Measurements from ENCODE around the gene OR8H1.

Gene OR8H1, protein sequence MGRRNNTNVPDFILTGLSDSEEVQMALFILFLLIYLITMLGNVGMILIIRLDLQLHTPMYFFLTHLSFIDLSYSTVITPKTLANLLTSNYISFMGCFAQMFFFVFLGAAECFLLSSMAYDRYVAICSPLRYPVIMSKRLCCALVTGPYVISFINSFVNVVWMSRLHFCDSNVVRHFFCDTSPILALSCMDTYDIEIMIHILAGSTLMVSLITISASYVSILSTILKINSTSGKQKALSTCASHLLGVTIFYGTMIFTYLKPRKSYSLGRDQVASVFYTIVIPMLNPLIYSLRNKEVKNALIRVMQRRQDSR

GRCh38 chr11:56292154-56292553 is at the start of gene OR8H1:
TSS of gene OR8H1 (minus strand) at chr11:56292254. CDS start at chr11:56291062, 1,192 bp downstream.
- DNase-seq = no peak

DNA sequence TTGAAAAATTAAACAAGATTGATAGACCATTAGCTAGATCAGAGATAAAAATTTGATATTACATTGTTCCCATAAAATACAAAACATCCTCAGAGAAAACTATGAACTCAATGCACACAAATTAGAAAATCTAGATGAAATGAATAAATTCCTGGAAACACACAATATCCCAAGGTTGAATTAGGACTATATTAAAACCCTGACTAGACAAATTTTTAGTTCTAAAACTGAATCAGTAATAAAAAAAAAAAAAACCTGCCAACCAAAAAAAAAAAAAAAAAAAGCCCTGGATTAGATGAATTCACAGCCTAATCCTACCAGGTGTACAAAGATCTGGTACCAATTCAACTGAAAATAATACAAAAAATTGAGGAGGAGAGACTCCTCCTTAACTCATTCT is 48.2 kb upstream of the OR8H1 start:
- no peak for DNase-seq

GRCh38 chr11:56333156-56333555 is 41.1 kb upstream of the OR8H1 start:
- no peak for DNase-seq

GRCh38 chr11:56331861-56332491 is 39.9 kb upstream of the OR8H1 start:
- no peak for DNase-seq

DNA sequence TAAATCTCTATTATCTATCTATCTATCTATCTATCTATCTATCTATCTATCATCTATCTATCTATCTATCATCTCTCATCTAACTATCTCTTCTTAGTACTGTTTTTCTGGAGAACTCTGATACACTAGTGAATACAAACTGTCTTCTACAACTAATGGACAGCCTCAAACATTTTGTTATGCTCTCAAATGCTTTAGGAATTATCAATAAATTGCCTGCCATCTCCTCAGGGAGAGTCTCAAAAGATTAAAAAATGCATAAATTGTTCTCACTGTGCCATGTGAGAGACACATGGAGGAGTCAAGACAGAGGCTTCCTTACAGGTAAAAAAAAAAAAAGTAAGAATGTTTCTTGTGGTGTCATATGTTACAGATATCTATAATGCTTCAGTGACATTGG is 22.8 kb upstream of the OR8H1 start, which contains the start of gene OR8K3:
OR8K3 (plus strand) TSS at position 301 of the 400 bp plus-strand sequence. CDS start 3,163 bp downstream, outside the sequence.
- no peak for DNase-seq

DNA sequence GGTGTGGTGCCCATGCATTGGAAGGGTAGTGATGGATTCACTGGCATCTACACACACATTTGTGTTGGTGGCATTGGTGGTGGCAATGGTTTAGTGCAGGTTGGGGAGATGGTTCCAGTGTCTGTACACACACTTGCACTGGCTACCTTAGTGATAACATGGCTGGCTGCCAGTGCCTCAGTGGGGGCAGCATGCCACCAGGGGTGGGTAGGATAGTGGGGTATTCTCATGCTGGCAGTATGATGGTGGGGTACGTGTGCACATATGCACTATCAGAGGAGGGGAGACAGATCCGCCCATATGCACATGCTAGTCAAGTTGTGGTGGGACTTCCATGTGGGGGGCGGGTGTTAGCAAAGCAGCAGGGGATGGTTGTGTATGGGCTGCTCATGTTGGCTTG is 15.8 kb upstream of the OR8H1 start:
- DNase-seq = no peak

GRCh38 chr11:56296898-56297297 is 4.8 kb upstream of the OR8H1 start:
- DNase-seq = no peak

- DNase-seq = no peak
Observed at GRCh38 chr11:56273854-56274253, 18.2 kb downstream of the OR8H1 start, which contains the start of gene OR5T1. TSS of gene OR5T1 (plus strand) at chr11:56274154. CDS start at chr11:56275639, 1,485 bp downstream.

DNA sequence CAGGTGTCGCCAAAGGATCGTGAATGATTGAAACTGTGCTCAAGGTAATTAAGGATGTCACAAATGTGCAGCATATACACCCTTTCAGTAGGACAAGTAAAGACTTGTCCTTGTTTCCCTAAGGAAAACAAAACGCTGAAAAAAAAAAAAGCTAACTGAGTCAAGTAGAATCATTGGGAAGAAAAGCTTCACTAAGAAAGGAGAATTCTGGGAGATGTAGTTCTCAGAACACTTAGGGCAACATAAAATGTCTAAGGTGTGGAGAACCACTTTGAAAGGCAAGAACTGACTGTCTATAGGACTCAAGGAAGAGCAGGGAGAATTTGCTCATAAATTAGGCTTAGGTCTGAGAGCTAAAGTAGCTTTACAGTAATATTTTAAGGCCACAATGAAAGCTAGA is 21.0 kb downstream of the OR8H1 start:
- DNase-seq = no peak

GRCh38 chr11:56251954-56252353 is 40.1 kb downstream of the OR8H1 start, which contains the start of gene OR5T3:
TSS of gene OR5T3 (plus strand) at chr11:56252254. CDS start at chr11:56252254, 0 bp downstream.
- DNase-seq = no peak

Measured in NCI-H526 treated with DMSO at 0.1 percent for 48 hours (cell line).